Activated naive CD8-positive, alpha-beta T cell treated with anti-CD3 and anti-CD28 coated beads, Interleukin-2, amount 50 U/mL, for 24 hours (primary cell): Measurements from ENCODE around the gene FHL2.
A peak's percentile ranks its signal among the peaks of the same experiment; 100 is the strongest.

Experiments used
- ATAC-seq: fragments of 150-1000 bp; cut with Tn5 transposase; one replicate; pipeline ENCODE4 v1.10.0; 2021
- DNase-seq: peaks from one replicate; pipeline ENCODE4 v3.0.0; 2021
- H3K27ac Mint-ChIP-seq: one replicate; pipeline ENCODE4 v1.8.0; 2021; ENCODE audit warnings: mild to moderate bottlenecking, mixed read lengths
- H3K27me3 Mint-ChIP-seq: one replicate; pipeline ENCODE4 v1.8.0; 2021; ENCODE audit warnings: mixed read lengths
- H3K36me3 Mint-ChIP-seq: one replicate; pipeline ENCODE4 v1.8.0; 2021; ENCODE audit warnings: low read depth, mixed read lengths
- H3K4me1 Mint-ChIP-seq: one replicate; pipeline ENCODE4 v1.8.0; 2021; ENCODE audit warnings: mixed read lengths
- H3K4me3 Mint-ChIP-seq: one replicate; pipeline ENCODE4 v1.8.0; 2021; ENCODE audit warnings: mild to moderate bottlenecking, moderate library complexity, mixed read lengths
- H3K9me3 Mint-ChIP-seq: one replicate; pipeline ENCODE4 v1.8.0; 2021; ENCODE audit warnings: mixed read lengths

The FHL2 gene

DNA sequence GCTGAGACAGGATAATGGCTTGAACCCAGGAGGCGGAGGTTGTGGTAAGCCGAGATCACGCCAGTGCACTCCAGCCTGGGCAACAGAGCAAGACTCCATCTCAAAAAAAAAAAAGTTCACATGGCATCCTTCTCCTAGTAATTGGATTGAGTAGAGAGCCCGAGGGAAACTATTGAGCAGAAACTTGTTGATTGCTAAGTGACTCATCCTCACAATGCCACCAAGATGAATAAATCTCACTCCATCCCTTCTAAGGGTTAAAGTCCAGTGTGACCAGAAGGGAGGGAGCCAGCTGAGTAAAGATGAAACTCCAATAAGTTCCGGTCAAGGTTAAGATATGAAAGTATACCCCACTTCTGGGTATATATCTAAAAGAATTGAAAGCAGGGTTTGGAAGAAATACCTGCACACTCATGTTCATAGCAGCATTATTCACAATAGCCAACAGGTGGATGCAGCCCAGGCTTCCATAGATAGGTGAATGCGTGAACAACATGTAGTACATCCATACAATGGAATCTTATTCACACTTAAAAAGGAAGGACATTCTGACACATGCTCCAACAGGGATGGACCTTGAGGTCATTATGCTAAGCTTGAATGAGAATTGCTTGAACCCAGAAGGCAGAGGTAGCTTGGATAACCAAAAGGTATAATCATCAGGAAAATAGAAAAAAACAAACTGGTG lies 13.0 kb upstream of the FHL2 start:
- no peak overlapping the region for H3K27ac Mint-ChIP-seq
- ATAC-seq (no peak), DNase-seq (no peak)
- H3K9me3 Mint-ChIP-seq, result no peaks in the 10 kb centered on the region
- no peak overlapping the region for H3K4me3 Mint-ChIP-seq
- H3K4me1 Mint-ChIP-seq, result peaks cover 3% of the 10 kb centered on the region
- peaks cover 22% of the 10 kb centered on the region for H3K27me3 Mint-ChIP-seq
- no peaks in the 10 kb centered on the region for H3K36me3 Mint-ChIP-seq

DNA sequence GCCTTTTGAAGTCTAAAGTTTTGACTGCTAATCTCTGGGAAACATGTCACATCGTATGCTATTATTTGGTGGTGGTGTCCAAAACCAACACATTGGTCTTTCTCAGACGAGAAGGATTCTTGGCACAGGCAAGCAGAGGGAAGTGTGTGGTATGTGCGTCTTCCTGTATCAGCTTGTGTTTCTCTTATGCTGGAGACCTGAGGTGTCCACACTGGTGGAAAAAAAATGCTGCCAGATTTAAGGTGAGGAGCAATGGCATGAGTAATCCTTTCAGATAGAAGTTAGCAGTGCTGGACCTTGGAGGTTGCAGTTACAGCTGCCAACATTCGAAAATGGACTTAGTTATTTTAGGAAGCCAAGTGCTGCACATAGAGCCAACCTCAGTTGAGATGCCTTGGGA lies 11.7 kb upstream of the FHL2 start:
- no peak for ATAC-seq
- no peak for DNase-seq
- peaks cover 21% of the 10 kb centered on the region for H3K27me3 Mint-ChIP-seq
- H3K36me3 Mint-ChIP-seq, result no peaks in the 10 kb centered on the region
- peaks cover 2% of the 10 kb centered on the region for H3K4me1 Mint-ChIP-seq
- H3K4me3 Mint-ChIP-seq, result no peak overlapping the region
- no peaks in the 10 kb centered on the region for H3K9me3 Mint-ChIP-seq
- H3K27ac Mint-ChIP-seq, result no peak overlapping the region

DNA sequence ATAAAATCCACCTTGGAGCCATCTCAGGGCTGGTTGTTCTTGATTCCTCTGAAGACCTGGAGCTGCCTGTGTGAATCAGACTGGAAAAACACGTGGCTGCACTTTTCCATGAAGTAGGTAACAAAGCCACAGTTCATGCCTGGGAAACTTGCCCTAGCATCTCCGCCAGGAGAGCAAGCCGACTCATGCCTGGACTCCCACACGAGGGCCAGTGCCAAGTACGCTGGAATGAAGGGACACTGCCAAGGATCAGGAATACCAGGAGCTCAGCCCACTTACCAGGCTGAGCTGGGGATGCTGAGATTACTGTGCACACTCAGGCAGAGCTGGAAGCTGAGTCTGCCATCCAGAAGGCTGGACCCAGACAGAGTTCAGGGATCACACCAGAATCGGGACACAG lies 10.9 kb upstream of the FHL2 start:
- peaks cover 2% of the 10 kb centered on the region for H3K4me1 Mint-ChIP-seq
- no peak for ATAC-seq
- DNase-seq, result no peak
- no peaks in the 10 kb centered on the region for H3K36me3 Mint-ChIP-seq
- no peak overlapping the region for H3K27ac Mint-ChIP-seq
- H3K27me3 Mint-ChIP-seq, result peaks cover 19% of the 10 kb centered on the region
- H3K9me3 Mint-ChIP-seq, result no peaks in the 10 kb centered on the region
- no peak overlapping the region for H3K4me3 Mint-ChIP-seq

DNA sequence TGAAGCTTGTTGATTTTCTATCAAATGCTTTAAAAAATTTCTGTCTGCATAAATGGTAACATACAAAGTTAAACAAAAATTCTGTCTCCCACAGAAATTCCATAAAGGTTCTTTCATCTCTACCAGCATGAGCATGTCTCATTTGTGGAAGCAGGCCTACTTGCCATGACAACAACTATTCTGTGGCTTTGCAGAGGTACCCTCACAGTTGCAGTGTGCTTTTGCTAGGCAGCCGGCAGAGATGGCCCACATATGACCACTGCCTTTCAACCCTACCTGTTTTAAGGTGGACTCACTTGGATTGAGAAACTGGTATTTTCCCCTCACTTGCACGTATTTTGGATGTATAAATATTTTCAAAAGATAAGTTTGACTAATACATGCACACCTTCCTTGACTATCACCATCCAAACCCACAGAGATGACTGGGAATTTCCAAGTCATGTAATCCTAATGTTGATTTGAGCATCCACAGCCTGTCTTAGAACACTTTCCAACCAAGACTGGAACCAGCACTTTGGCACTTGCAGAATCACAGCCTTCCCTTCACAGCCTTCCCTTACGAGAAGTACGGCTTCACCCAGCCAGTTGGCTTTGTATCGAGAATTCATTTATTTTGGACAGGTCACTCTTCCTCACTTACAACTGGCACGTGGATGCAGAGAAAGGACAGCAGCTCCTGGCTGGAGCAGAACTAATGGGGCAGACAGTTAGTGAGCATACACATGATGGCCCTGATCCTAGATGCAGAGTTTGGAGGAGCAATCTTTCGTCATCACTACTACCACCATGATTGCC lies 9.3 kb upstream of the FHL2 start:
- no peak for DNase-seq

DNA sequence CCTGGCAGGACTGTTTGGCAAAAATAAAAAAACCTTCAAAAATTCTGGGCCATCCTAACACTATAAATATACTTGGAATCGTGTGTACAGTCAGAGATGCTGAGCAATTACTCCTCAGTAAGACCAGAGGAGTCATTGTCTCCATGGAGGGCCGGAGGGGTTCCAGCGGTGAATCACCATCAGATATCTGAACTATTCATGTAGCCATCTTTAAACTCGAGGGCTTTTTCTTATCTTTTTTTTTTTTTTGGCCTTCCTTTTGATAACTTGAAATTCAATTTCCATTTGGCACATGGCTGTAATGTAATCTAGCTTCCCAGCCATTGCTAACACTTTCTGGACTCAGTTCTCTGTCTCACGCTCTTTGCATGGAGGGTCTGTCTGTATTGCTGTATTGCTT lies 7.4 kb upstream of the FHL2 start:
- H3K4me1 Mint-ChIP-seq, result no peaks in the 10 kb centered on the region
- no peak overlapping the region for H3K27ac Mint-ChIP-seq
- H3K27me3 Mint-ChIP-seq, result peaks cover 1% of the 10 kb centered on the region
- DNase-seq (no peak), ATAC-seq (no peak)
- H3K9me3 Mint-ChIP-seq, result no peaks in the 10 kb centered on the region
- H3K36me3 Mint-ChIP-seq, result no peaks in the 10 kb centered on the region
- H3K4me3 Mint-ChIP-seq, result no peak overlapping the region

More for the DNA sequence above, 9.3 kb upstream of the FHL2 start:
- H3K9me3 Mint-ChIP-seq, result no peaks in the 10 kb centered on the region
- no peak for ATAC-seq
- H3K36me3 Mint-ChIP-seq, result no peaks in the 10 kb centered on the region
- no peak overlapping the region for H3K27ac Mint-ChIP-seq
- peaks cover 11% of the 10 kb centered on the region for H3K27me3 Mint-ChIP-seq
- peaks cover 2% of the 10 kb centered on the region for H3K4me1 Mint-ChIP-seq
- H3K4me3 Mint-ChIP-seq, result no peak overlapping the region

DNA sequence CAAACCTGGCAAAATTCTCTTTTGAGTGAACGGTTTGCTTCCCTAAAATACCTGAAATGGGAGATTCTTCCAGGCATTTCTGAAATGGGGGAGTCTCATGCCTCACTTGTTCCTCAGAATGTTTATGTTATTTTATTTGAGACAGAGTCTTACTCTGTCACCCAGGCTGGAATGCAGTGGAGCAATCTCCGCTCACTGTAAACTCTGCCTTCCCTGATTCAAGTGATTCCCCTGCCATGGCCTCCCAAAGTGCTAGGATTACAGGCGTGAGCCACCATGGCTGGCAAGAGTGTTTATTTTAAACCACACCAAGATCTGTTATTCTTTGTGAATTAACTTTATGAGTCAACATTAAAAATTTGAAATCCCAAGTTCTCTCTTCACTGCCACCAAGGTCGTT lies 6.4 kb upstream of the FHL2 start:
- DNase-seq (no peak), ATAC-seq (no peak)
- Mint-ChIP-seq H3K4me1 (no peaks in the 10 kb centered on the region), H3K27ac (no peak overlapping the region), H3K9me3 (no peaks in the 10 kb centered on the region), H3K27me3 (peaks cover 4% of the 10 kb centered on the region), H3K4me3 (no peak overlapping the region), H3K36me3 (no peaks in the 10 kb centered on the region)

DNA sequence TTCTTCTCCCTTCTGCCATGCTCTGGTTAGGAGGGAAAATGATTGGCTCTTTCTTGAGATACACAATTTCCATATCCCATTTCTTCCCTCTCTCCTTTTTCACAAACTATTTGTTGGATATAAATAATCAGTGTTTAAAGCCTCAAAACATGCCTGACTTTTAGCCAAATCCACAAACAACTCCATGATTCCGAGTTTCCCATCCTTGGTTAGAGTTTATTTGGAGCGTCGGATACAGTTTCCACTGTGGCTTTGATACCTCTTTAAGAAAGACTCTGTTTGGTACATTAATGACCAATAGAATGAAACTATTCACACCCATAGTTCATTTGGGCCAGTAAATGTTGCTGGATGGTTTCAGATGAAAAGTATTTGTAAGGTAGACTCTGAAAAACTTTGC lies 5.9 kb upstream of the FHL2 start:
- Mint-ChIP-seq H3K4me3 (no peak overlapping the region), H3K27me3 (peaks cover 8% of the 10 kb centered on the region), H3K9me3 (no peaks in the 10 kb centered on the region), H3K36me3 (no peaks in the 10 kb centered on the region), H3K27ac (no peak overlapping the region), H3K4me1 (no peaks in the 10 kb centered on the region)
- ATAC-seq, result no peak
- DNase-seq, result no peak

DNA sequence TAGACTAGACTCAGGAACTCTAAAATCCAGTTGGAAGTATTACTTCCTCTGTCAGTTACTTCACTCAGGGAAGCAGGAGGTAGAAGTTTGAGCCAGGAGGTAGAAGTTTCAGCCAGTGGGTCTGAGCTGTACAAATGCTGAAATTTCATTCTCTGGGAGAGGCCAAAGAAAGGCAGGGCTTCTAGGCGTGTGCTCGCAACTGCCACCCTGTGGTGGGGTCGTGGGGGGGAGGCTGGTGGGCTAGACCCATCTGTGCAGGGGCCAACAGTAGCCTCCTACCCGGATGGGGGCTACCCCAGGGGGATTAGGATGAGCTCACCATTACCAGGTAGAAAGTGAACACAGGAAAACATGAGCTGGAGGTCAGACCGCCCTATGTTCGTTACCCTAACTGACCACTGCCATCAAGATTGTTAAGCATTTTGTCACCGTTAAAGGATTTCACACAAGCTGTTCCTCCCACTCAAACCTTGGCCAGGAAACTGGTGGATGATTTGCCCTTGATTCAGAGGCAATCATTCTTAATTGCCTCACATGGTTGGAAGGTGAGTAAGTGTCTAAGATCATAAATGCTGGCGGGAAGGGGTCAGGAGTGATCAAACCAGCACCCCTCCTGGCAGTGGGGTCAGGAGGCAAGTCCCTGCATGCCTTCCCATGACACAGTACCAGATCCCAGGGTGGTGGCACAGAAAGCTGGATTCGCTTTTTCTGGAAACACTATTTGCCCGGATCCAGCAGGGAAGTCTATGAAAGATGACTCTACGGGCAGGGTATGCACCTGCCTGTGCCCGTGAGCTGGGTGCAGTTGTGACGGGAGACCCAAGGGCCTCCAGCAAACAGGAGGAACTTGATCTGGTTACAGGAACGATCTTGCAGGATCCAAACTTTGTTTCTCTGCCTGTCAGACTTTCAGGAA lies 5.2 kb upstream of the FHL2 start:
- no peak for ATAC-seq
- Mint-ChIP-seq H3K9me3 (no peaks in the 10 kb centered on the region), H3K27me3 (peaks cover 15% of the 10 kb centered on the region), H3K36me3 (no peaks in the 10 kb centered on the region), H3K27ac (no peak overlapping the region), H3K4me3 (no peak overlapping the region), H3K4me1 (no peaks in the 10 kb centered on the region)
- no peak for DNase-seq

DNA sequence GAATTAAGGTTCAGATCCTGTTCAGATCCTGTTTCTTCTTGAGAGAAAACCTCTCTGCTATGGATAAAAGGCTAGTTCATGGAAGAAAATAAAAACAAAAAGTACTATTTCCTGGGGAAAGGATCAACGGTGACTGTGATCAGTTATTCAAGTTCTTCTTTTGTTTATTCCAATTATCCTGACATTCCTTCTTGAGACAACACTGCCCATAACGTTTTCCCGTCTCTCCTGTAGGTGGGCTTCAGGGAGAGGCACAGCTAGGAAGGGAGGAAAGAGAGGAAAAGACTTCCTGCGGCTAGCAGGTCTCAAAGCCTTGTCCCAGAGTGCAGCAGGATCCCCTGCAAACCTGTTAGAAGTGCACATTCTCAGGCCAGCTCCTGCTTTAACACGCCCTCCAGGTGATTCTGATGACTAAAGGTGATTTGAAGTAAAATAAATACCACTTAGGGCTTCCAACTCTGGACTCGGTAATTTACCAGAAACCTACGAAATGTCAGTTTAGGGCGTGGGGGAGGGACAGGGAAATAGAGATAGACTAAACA lies 4.5 kb upstream of the FHL2 start:
- peaks cover 15% of the 10 kb centered on the region for H3K27me3 Mint-ChIP-seq
- ATAC-seq (no peak), DNase-seq (no peak)
- no peaks in the 10 kb centered on the region for H3K36me3 Mint-ChIP-seq
- no peak overlapping the region for H3K4me3 Mint-ChIP-seq
- H3K27ac Mint-ChIP-seq, result no peak overlapping the region
- no peaks in the 10 kb centered on the region for H3K9me3 Mint-ChIP-seq
- no peaks in the 10 kb centered on the region for H3K4me1 Mint-ChIP-seq

DNA sequence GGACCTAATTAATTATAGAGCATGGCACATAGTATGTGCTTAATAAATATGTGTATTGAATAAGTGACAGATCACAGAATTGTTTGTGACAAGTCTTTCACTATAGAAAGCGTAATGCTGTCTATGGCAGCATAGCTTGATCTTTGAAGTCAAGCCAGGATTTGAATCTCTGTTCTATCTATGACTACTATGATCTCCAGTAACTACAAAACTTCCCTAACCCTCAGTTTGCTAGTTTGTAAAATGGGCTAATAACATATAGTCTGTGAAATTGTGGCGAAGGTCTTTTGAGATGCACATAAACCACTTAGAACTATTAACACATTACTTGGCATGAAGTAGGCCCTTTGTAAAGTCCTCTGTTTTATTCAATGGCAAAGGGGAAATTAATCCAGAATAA lies 4.0 kb upstream of the FHL2 start:
- Mint-ChIP-seq H3K9me3 (no peaks in the 10 kb centered on the region), H3K27ac (no peak overlapping the region), H3K4me1 (peaks cover 3% of the 10 kb centered on the region), H3K27me3 (peaks cover 19% of the 10 kb centered on the region), H3K4me3 (no peak overlapping the region), H3K36me3 (no peaks in the 10 kb centered on the region)
- ATAC-seq (no peak), DNase-seq (no peak)

DNA sequence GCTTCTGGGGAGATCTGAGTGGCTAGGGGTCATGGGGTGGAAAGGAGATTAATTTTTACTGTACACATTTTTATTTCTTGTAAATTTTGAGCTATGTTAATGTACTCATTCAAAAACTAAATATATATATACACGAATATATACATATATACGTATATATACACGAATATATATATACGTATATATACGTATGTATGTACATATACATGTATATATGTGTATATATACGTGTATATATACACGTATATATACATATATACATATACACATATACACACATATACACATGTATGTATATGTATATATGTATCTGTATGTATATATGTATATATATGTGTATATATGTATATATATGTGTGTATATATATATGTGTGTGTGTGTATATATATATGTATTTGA lies 3.0 kb upstream of the FHL2 start:
- Mint-ChIP-seq H3K9me3 (no peaks in the 10 kb centered on the region), H3K4me3 (no peak overlapping the region), H3K36me3 (no peaks in the 10 kb centered on the region), H3K4me1 (peaks cover 11% of the 10 kb centered on the region), H3K27ac (no peak overlapping the region), H3K27me3 (peaks cover 25% of the 10 kb centered on the region)
- ATAC-seq, result no peak
- no peak for DNase-seq

DNA sequence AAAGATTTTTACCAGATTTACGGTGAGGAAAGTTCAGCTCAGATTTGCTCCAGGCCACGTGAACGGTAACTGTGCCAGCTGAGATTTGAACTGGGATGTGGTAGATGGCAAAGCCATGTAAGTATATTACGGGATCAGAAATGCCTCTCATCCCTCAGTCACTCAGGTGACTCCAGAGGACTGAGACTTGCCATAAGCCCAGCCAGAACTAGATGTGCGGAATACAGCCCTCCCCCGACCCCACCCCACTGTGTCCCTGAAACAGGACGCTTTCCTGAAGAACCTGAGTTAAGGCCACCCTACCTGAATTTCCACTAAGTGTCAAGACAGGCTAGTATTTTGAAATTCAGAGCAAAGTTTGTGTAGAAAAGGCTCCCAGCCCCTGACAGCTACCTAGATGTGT lies 1.3 kb upstream of the FHL2 start:
- DNase-seq (no peak), ATAC-seq (no peak)
- Mint-ChIP-seq H3K27ac (no peak overlapping the region), H3K9me3 (no peaks in the 10 kb centered on the region), H3K4me3 (no peak overlapping the region), H3K36me3 (no peaks in the 10 kb centered on the region), H3K4me1 (peaks cover 23% of the 10 kb centered on the region), H3K27me3 (peaks cover 25% of the 10 kb centered on the region)

DNA sequence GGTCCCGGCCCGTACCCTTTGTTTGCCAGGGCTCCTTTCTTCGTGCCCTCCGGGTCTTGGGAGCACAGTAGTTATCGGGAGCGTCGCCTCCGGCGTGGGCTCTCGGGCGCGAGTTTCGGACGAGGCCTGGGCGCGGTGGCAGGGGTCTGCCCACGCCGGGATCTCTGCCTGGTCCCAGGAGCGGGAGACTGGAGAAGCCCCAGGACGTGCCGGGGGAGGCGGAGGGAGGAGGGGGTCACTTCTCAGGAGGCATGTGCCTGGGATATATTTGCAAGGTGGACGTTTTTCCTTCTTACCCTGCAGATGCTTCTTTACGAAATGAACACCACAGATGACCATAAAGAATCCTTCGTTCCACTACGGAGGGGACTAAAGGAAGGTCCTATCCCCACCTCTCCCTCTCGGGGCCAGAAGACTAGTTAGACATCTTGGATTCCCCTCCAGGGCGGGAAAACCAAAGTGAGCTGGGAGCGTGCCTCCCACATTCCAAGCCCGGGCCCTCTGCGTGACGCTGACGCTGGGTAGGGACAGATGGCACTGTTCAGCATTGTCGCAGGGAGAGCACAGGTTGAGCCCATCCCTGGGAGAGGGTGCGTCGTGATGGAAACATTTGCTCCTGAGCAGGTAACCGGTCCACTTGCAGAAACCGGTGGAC lies 483 bp upstream of the FHL2 start:
- no peaks in the 10 kb centered on the region for H3K36me3 Mint-ChIP-seq
- no peak for ATAC-seq
- H3K27ac Mint-ChIP-seq, result no peak overlapping the region
- H3K4me3 Mint-ChIP-seq, result no peak overlapping the region
- DNase-seq, result no peak
- peaks cover 23% of the 10 kb centered on the region for H3K4me1 Mint-ChIP-seq
- no peaks in the 10 kb centered on the region for H3K9me3 Mint-ChIP-seq
- H3K27me3 Mint-ChIP-seq, result peaks cover 25% of the 10 kb centered on the region

DNA sequence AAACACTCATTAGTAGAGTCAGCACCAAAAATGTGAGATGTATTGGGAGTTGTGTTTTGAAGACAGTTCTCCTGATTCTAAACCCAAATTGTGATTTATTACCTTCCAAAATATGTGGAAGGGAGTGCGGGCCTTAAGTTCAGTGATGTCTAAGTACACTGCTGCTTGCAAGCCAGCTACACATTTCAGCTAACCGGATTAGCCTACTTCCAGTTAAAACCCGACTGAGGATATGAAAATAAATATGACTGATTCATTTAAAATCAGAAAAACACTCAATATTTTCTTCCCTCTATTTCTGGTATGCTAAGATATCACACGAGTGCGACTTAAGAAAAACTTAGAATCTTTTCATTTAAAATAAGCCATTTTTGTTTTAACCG lies 907 bp downstream of the FHL2 start:
- Mint-ChIP-seq H3K4me1 (peaks cover 23% of the 10 kb centered on the region), H3K9me3 (no peaks in the 10 kb centered on the region)
- ATAC-seq, result no peak

More for the DNA sequence above, 907 bp downstream of the FHL2 start:
- Mint-ChIP-seq H3K4me3 (peak overlapping the region; percentile 78), H3K27me3 (peaks cover 25% of the 10 kb centered on the region), H3K27ac (peak overlapping the region; percentile 72), H3K36me3 (no peaks in the 10 kb centered on the region)
- no peak for DNase-seq
